ENCODE data around the gene SPATA13. TPM values are rescaled to one million over a fixed set of nuclear protein-coding genes. Genes with fewer than 3 reads are reported as not detected.
"Not testable (repeated sequence)": the region's sequence is repeated elsewhere in the genome, so short reads cannot be mapped to it uniquely, and the experiment has no call there.

Gene SPATA13
- total and polyA plus RNA-seq, 7 experiments from 2014 or later = 62.2 to 104 (median 96.2) TPM

- no peaks in the 10 kb centered on the region for H3K9me3 Mint-ChIP-seq
- no peak overlapping the region for H3K4me3 ChIP-seq (ENCODE audit: low read length)
- H3K4me3 Mint-ChIP-seq = no peak overlapping the region
- H3K4me1 Mint-ChIP-seq = peaks cover 7 to 14% (median 12%) of the 10 kb centered on the region in 7 donors
- ATAC-seq (no peak), DNase-seq (no peak)
- ChIA-PET CTCF (no interaction called here), POLR2A (no interaction called here)
- H3K9me3 ChIP-seq (ENCODE audit: control insufficient read depth in 2 of 3, low read length in 3 of 3) = no peaks in the 10 kb centered on the region
- no peaks in the 10 kb centered on the region for H3K27me3 ChIP-seq (ENCODE audit: control insufficient read depth in 2 of 2, insufficient read depth in 2 of 2, low read length in 2 of 2)
- peak overlapping the region in 1 of 9 donors; percentile 48 for H3K27ac Mint-ChIP-seq
- H3K36me3 ChIP-seq (ENCODE audit: control insufficient read depth in 2 of 3, insufficient read depth in 3 of 3, low read length in 3 of 3) = no peaks in the 10 kb centered on the region
- H3K27ac ChIP-seq (ENCODE audit: low read depth, low read length) = no peak overlapping the region
- H3K36me3 Mint-ChIP-seq = peaks cover 0 to 4% (median 0%) of the 10 kb centered on the region in 5 donors
- H3K4me1 ChIP-seq (ENCODE audit: control insufficient read depth in 2 of 2, insufficient read depth in 2 of 2, low read length in 2 of 2) = peaks cover 3 to 7% of the 10 kb centered on the region in 2 donors
- intact Hi-C loops (cut with micrococcal nuclease) = no loop called here
- peaks cover 0 to 3% (median 0%) of the 10 kb centered on the region in 5 donors for H3K27me3 Mint-ChIP-seq
Measured at GRCh38 chr13:24199016-24199415, 38.5 kb downstream of the SPATA13 start.

GRCh38 chr13:24202215-24202614 lies 41.7 kb downstream of the SPATA13 start:
- CTCF ChIA-PET = no interaction called here
- no peak overlapping the region for H3K4me3 ChIP-seq (ENCODE audit: low read length)
- H3K4me1 ChIP-seq (ENCODE audit: control insufficient read depth in 2 of 2, insufficient read depth in 2 of 2, low read length in 2 of 2) = peaks cover 3 to 7% of the 10 kb centered on the region in 2 donors
- Mint-ChIP-seq H3K4me3 (no peak overlapping the region), H3K27me3 (peaks cover 0 to 15% (median 9%) of the 10 kb centered on the region in 5 donors), H3K9me3 (no peaks in the 10 kb centered on the region), H3K36me3 (peaks cover 0 to 5% (median 0%) of the 10 kb centered on the region in 5 donors), H3K4me1 (peaks cover 12 to 30% (median 23%) of the 10 kb centered on the region in 7 donors), H3K27ac (no peak overlapping the region)
- H3K36me3 ChIP-seq (ENCODE audit: control insufficient read depth in 2 of 3, insufficient read depth in 3 of 3, low read length in 3 of 3) = no peaks in the 10 kb centered on the region
- intact Hi-C loops (cut with micrococcal nuclease) = no loop called here
- POLR2A ChIA-PET = no interaction called here
- no peak overlapping the region for H3K27ac ChIP-seq (ENCODE audit: low read depth, low read length)
- H3K27me3 ChIP-seq (ENCODE audit: control insufficient read depth in 2 of 2, insufficient read depth in 2 of 2, low read length in 2 of 2) = no peaks in the 10 kb centered on the region
- H3K9me3 ChIP-seq (ENCODE audit: control insufficient read depth in 2 of 3, low read length in 3 of 3) = no peaks in the 10 kb centered on the region
- DNase-seq (no peak), ATAC-seq (no peak)

GRCh38 chr13:24203273-24203672 lies 42.8 kb downstream of the SPATA13 start:
- intact Hi-C loops (cut with micrococcal nuclease) = no loop called here

GRCh38 chr13:24203811-24204210 lies 43.3 kb downstream of the SPATA13 start:
- Histone ChIP-seq H3K4me1 (ENCODE audit: control insufficient read depth in 2 of 2, insufficient read depth in 2 of 2, low read length in 2 of 2) (peaks cover 3 to 7% of the 10 kb centered on the region in 2 donors), H3K4me3 (ENCODE audit: low read length) (no peak overlapping the region), H3K36me3 (ENCODE audit: control insufficient read depth in 2 of 3, insufficient read depth in 3 of 3, low read length in 3 of 3) (no peaks in the 10 kb centered on the region), H3K27ac (ENCODE audit: low read depth, low read length) (no peak overlapping the region), H3K9me3 (ENCODE audit: control insufficient read depth in 2 of 3, low read length in 3 of 3) (no peaks in the 10 kb centered on the region), H3K27me3 (ENCODE audit: control insufficient read depth in 2 of 2, insufficient read depth in 2 of 2, low read length in 2 of 2) (no peaks in the 10 kb centered on the region)
- ChIA-PET CTCF (no interaction called here), POLR2A (interaction anchor here (0.7 to 1.7 kb wide), 4 partner anchors 21 to 71 kb away, joined by 3 to 5 read pairs (median 3); no protein-coding TSS in a partner anchor)
- intact Hi-C loops (cut with micrococcal nuclease) = loop anchor here in 1 of 2 donors (1.0 kb wide), 1 partner anchor 44 kb away; the partner anchor contains the start of gene SPATA13
- peaks cover 0 to 15% (median 9%) of the 10 kb centered on the region in 5 donors for H3K27me3 Mint-ChIP-seq
- H3K4me1 Mint-ChIP-seq = peaks cover 12 to 35% (median 23%) of the 10 kb centered on the region in 7 donors
- peak overlapping the region in 6 of 9 donors; percentile 14 to 69 (median 34) for H3K27ac Mint-ChIP-seq
- peak in 6 of 9 donors; percentile 12 to 34 (median 25) for DNase-seq
- peak overlapping the region; percentile 16 to 77 (median 64) for H3K4me3 Mint-ChIP-seq
- peak; percentile 87 for ATAC-seq
- peaks cover 0 to 5% (median 0%) of the 10 kb centered on the region in 5 donors for H3K36me3 Mint-ChIP-seq
- no peaks in the 10 kb centered on the region for H3K9me3 Mint-ChIP-seq

More at GRCh38 chr13:24203273-24203672, 42.8 kb downstream of the SPATA13 start:
- peaks cover 0 to 15% (median 9%) of the 10 kb centered on the region in 5 donors for H3K27me3 Mint-ChIP-seq
- no peak for DNase-seq
- no peak overlapping the region for H3K27ac ChIP-seq (ENCODE audit: low read depth, low read length)
- no peak overlapping the region for H3K4me3 ChIP-seq (ENCODE audit: low read length)
- no peaks in the 10 kb centered on the region for H3K36me3 ChIP-seq (ENCODE audit: control insufficient read depth in 2 of 3, insufficient read depth in 3 of 3, low read length in 3 of 3)
- H3K9me3 ChIP-seq (ENCODE audit: control insufficient read depth in 2 of 3, low read length in 3 of 3) = no peaks in the 10 kb centered on the region
- H3K27me3 ChIP-seq (ENCODE audit: control insufficient read depth in 2 of 2, insufficient read depth in 2 of 2, low read length in 2 of 2) = no peaks in the 10 kb centered on the region
- peak overlapping the region in 6 of 9 donors; percentile 35 to 69 (median 66) for H3K27ac Mint-ChIP-seq
- no peak for ATAC-seq
- H3K4me3 Mint-ChIP-seq = peak overlapping the region; percentile 35 to 77 (median 65)
- H3K9me3 Mint-ChIP-seq = no peaks in the 10 kb centered on the region
- CTCF ChIA-PET = interaction anchor here (0.6 kb wide), 1 partner anchor 181 kb away, joined by 3 read pairs; no protein-coding TSS in a partner anchor
- peaks cover 3 to 7% of the 10 kb centered on the region in 2 donors for H3K4me1 ChIP-seq (ENCODE audit: control insufficient read depth in 2 of 2, insufficient read depth in 2 of 2, low read length in 2 of 2)
- peaks cover 12 to 31% (median 23%) of the 10 kb centered on the region in 7 donors for H3K4me1 Mint-ChIP-seq
- H3K36me3 Mint-ChIP-seq = peaks cover 0 to 5% (median 0%) of the 10 kb centered on the region in 5 donors
- POLR2A ChIA-PET = interaction anchor here (0.7 to 1.7 kb wide), 4 partner anchors 21 to 72 kb away, joined by 3 to 5 read pairs (median 3); no protein-coding TSS in a partner anchor

GRCh38 chr13:24205076-24205475 lies 44.6 kb downstream of the SPATA13 start:
- H3K27ac Mint-ChIP-seq; DNase-seq; H3K27ac ChIP-seq (ENCODE audit: low read depth, low read length); H3K4me1 ChIP-seq (ENCODE audit: control insufficient read depth in 2 of 2, insufficient read depth in 2 of 2, low read length in 2 of 2); H3K36me3 Mint-ChIP-seq; H3K4me3 ChIP-seq (ENCODE audit: low read length); H3K36me3 ChIP-seq (ENCODE audit: control insufficient read depth in 2 of 3, insufficient read depth in 3 of 3, low read length in 3 of 3); CTCF ChIA-PET; H3K9me3 ChIP-seq (ENCODE audit: control insufficient read depth in 2 of 3, low read length in 3 of 3); H3K27me3 ChIP-seq (ENCODE audit: control insufficient read depth in 2 of 2, insufficient read depth in 2 of 2, low read length in 2 of 2); ATAC-seq; H3K9me3 Mint-ChIP-seq; intact Hi-C loops (cut with micrococcal nuclease); POLR2A ChIA-PET: not testable (repeated sequence)
- Mint-ChIP-seq H3K4me3 (peak overlapping the region in 2 of 10 donors; percentile 2 to 29), H3K27me3 (peaks cover 0 to 15% (median 10%) of the 10 kb centered on the region in 5 donors), H3K4me1 (peaks cover 12 to 35% (median 23%) of the 10 kb centered on the region in 7 donors)

- DNase-seq = no peak
- Mint-ChIP-seq H3K27ac (peak overlapping the region in 1 of 9 donors; percentile 21), H3K36me3 (peaks cover 0 to 5% (median 0%) of the 10 kb centered on the region in 5 donors), H3K9me3 (no peaks in the 10 kb centered on the region), H3K27me3 (peaks cover 0 to 22% (median 10%) of the 10 kb centered on the region in 5 donors), H3K4me1 (peaks cover 15 to 35% (median 22%) of the 10 kb centered on the region in 7 donors), H3K4me3 (no peak overlapping the region)
- ATAC-seq = no peak
- H3K4me3 ChIP-seq (ENCODE audit: low read length) = no peak overlapping the region
- peaks cover 3 to 7% of the 10 kb centered on the region in 2 donors for H3K4me1 ChIP-seq (ENCODE audit: control insufficient read depth in 2 of 2, insufficient read depth in 2 of 2, low read length in 2 of 2)
- ChIA-PET POLR2A (no interaction called here), CTCF (no interaction called here)
- intact Hi-C loops (cut with micrococcal nuclease) = no loop called here
- no peaks in the 10 kb centered on the region for H3K27me3 ChIP-seq (ENCODE audit: control insufficient read depth in 2 of 2, insufficient read depth in 2 of 2, low read length in 2 of 2)
- H3K9me3 ChIP-seq (ENCODE audit: control insufficient read depth in 2 of 3, low read length in 3 of 3) = no peaks in the 10 kb centered on the region
- no peak overlapping the region for H3K27ac ChIP-seq (ENCODE audit: low read depth, low read length)
- no peaks in the 10 kb centered on the region for H3K36me3 ChIP-seq (ENCODE audit: control insufficient read depth in 2 of 3, insufficient read depth in 3 of 3, low read length in 3 of 3)
Measured at GRCh38 chr13:24207841-24208667, 47.5 kb downstream of the SPATA13 start.

Data from naive thymus-derived CD4-positive, alpha-beta T cell (primary cell).